Measurements from ENCODE around the gene EPN1.

The EPN1 gene

DNA sequence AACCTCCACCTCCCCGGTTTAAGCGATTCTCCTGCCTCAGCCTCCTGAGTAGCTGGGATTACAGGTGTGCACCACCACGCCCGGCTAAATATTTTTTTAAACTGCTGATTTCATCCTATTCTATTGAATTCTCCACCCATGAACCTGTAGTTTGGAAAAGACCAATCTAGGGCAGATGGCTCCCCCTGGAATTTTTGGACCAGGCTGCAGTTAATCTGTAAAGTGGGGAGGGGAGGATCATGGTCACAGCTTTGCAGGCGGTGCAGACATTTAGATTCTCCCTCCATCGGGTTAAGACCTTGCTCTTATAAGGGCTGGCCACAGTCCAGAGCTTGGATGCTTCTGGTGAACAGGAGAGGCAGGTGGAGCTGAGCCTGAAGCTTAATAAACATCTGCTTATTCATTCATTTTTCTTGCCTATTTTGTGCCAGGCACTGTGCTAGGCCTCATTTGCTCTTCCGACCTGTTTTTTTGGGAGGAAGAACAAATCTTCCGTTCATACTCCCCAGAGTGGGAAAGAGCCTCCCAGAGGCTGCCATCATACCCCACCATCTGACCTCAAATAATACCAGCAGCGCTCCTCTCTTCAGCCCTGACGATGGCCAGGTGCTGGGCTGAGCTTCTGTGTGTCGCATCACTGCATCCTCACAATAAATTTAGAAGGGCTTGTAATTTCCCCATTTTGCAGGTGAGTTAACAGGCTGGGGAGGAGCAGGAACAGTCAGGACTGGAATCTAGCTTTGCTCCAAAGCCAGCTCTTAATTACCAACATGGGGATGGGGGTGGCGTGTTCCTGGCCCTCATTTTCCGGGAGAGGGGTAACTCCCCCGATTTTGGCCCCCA, 27.9 kb upstream of the EPN1 start:
- DNase-seq (ENCODE audit: low read depth): no peak

DNA sequence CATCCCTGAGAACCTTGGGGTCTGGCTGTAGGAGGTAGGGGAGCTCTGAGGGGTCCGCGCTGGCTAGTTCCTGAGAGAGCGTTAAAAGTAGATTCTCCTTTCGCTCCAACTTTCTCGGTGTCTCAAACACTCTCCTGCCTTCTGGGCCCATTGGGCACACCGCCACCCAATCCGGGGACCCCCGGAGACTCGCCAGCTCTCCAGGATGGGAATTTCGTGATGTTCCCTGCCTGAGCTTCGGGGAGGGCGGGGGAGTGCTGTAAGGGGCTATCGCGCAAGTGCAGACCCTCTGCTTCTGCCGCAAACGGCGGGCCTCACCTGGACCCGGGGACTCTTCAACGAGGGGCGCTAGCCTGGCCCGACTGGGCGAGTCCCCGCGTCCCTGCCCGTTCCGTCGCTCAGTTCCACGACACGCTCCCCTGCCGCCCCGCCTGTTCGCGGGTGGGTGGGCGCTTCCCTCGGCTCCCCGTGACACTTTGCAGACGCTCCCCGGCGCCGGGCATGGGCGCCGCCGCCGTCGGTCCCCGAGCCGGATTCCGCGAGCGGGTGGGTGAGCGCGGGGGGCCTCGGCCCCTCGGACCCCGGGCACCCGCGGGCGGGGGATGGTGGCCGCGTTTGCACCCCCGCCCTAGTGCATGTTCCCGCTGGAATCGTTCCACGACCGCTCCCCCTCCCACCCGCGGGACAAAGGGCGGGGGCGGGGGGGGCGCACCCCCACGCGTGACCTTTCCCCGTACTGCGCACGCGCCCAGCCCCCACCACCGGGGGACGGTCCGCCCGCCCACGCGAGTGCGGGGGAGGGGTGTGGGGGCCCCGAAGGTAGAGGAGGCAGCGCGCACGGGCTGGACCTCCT, 27.1 kb upstream of the EPN1 start, which contains the start of gene CCDC106:
TSS of gene CCDC106 (plus strand) at position 481 of the 853 bp plus-strand sequence. CDS start 835 bp downstream, outside the sequence.
- no peak for DNase-seq (ENCODE audit: low read depth)

DNA sequence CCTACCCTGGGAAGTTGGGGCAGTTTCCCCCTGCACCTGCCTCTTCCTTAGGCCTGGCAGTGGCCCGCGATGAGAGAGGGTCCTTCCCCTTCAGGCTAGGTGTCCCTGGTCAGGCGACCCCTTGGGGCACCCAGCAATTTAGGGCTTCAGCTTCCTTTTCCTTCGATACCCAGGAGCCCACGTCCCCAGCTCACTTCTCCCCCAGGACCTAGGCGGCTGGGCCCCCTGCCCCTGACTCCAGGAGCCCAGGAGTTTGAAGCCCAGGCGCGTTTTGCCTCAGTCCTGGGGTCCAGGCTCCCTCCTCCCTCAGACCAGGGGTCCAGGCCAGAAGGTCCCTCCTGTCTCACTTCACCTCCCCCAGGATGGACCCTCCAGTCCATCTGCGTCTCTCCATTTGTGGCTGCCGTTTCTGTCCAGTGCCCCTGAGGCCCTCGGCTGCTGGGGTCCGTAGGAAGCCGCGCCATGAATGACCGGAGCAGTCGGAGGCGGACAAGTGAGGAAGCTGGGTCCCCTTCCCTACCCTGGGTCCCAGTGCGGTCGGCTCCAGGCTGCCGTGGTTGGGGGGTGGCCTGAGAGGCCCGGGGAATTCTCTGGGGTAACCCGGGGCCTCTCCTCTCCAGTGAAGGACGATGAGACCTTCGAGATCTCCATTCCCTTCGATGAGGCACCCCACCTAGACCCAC, 26.3 kb upstream of the EPN1 start:
- no peak for DNase-seq (ENCODE audit: low read depth)

DNA sequence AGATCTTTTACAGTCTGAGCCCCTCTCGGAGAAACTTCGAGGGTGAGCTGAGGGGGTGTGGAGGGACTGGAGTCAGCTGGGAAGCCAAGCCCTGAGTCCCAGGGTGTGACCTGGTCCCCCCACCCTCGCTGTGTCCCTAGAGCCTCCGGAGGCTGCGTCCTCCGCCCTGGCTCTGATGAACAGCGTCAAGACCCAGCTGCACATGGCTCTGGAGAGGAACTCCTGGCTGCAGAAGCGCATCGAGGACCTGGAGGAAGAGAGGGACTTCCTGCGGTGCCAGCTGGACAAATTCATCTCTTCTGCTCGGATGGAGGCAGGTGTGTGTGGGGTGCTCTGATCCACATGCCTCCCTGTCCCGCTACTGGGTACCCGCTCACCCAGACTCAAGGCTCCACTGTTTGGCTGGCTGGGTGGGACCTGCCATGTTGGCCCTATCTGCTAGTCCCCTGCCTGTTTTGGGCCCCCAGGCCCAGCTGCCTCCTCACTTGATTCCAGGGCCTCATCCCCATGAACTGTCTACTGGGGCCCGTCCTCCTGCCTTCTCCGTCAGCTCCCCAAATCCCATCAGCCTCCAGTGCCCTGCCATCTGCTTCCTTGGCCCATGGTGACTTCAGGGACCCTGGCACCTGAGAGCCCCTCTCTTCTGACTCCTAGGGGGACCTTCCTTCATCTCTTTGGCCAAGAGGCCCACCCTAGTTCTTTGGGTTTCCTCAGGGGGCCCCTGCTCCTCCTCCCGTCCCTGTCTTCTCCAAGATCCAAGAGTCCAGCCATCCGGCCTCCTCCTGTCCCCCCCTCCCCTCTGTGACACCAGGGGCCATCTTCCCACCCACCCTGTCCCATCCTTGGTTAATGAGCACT, 25.5 kb upstream of the EPN1 start:
- DNase-seq (ENCODE audit: low read depth): no peak

DNA sequence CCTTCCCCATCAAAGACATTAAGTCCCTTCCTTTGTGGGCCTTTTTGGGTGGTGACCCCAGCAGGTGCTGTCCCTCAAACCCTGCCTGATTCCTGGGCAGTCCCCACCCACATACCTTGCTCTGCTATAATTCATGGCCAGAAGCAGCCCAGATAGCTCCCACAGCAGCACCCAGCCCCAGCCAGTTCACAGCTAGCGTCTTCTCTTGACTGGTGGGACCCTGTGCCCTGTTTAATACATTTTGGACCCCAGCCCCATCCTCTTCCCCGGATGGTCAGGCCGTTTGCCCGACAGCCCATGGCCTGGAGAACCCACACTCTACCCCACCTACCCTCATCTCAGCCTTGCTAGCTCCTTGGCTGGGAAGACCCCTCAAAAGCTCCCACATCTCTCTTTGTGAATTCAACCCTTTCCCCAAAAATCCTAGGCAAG, 24.9 kb upstream of the EPN1 start:
- DNase-seq (ENCODE audit: low read depth): no peak

DNA sequence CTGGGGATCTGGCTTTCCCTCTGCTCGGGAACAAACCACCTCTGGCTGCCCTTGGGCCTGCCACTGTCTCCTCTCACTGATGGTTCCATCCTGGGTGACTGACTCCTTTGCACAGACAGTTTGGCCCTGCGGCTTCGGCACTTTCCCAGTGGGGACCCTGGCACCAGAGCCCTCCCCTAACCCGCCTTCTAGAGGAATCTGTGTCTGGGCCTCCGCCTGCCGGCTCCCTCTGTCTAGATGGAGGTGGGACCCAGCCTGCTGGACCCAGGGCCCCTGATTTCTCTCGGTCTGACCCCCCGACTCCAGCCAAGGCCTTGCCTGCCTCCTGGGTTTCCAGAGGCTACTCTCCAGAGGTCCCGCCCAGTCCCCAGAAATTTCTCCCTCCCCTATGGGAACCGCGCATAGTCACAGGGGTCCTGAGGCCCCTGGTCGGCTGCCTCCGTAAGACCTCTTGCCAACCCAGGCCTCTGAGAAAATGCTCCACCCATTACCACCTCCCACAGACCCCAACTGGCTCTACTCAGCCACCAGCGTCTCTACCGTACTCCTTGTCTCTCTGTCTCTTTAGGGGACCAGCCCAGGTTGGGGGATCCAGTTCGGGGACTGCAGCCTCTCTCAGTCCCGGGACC, 24.3 kb upstream of the EPN1 start:
- DNase-seq (ENCODE audit: low read depth): no peak

DNA sequence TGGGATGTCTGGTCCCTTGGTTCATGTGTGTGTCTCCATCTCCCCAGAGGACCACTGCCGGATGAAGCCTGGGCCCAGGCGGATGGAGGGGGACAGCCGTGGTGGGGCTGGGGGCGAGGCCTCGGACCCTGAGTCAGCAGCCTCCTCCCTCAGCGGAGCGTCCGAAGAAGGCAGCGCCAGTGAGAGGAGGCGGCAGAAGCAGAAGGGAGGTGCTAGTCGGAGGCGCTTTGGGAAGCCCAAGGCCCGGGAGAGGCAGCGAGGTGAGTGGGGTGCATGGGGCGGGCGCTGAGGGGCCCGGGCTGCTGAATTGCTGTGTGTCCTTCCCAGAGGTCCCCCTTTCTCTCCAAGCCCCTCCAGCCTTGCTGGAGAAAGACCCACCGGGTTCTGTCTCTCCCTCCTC, 23.8 kb upstream of the EPN1 start:
- DNase-seq (ENCODE audit: low read depth): no peak

DNA sequence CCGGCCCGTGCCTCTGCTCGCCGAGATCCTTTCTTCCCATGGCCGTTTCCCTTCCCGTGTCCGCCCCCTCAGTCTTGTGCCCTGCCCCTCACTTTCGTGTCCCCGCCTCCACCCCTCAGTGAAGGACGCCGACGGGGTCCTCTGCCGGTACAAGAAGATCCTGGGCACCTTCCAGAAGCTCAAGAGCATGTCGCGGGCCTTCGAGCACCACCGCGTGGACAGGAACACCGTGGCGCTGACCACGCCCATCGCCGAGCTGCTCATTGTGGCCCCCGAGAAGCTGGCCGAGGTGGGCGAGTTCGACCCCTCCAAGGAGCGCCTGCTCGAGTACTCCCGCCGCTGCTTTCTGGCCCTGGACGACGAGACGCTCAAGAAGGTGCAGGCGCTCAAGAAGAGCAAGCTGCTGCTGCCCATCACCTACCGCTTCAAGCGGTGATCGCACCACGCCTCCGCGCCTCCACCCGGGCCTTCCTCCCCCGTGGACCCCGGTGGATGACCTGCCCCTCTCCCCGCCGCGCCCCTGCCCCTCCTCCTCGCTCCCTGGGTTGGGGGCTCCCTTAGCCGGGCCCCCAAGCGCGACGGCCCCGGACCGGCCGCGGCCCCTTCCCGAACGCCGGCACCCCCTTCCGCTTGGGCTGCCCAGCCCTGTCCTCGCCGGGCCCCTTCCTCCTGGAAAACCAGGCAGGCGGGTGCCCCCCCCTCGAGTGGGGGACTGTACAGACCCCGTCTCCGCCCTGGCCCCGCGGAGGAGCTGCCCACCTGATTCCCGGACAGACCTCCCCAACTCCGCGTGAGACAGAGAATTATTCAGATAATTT, 22.5 kb upstream of the EPN1 start:
- DNase-seq (ENCODE audit: low read depth): no peak

DNA sequence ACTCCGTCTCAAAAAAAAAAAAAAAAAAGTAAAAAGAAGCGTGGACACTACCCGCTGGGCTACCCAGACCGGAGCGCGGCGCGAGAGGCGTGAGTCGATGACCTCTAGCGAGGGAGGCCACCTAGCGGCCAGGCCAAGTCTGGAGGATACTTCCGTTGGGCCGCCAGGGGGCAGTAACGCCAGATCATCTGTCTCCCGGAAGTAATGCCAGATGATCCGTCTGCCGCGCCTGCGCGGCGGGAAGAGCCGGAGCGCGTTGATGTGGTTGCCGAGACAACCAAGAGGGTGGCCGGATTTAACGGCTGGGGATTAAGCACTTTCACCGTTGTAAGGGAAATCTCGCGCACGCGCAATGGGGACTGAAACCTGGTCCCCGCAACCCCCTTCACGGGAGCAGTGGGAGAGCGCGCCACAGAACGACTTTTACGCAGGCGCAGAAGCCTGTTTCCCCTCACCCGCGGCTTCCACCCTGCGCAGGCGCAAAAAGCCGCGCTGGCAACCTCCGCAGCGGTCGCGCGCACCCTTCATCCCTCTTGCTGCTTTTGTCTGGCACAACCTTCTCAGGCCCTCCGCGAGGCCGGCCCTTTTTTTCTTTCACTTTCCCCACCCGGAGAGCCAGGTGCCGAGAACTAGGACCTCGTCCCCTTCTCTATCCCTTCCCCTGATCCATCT, 21.2 kb upstream of the EPN1 start:
- DNase-seq (ENCODE audit: low read depth): peak; percentile 97

DNA sequence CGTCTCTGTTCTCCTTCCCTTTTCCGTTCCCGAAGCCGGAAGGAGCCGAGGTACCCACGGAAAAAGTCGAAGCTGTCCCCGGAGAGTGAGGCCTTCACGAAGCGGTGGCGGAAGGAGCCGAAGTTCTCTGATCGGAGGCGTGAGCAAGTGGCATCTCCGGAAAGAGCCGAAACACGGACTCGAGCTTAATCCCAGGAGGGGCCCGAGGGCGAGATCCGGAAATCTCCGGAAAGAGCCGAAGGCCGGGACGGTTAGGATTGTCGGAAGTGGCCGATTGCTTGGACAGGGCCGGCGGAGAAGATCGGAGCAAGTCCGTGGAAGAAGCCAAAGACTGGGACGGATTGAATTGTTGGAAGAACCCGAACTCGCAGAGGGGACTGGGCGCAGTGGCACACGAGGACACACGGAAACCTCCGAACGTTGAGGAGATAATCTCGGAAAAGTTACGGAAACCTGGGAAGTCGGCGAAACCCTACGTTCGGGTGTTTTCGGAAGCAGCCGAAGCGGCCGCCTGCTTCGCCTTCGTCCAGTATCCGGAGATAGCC, 20.6 kb upstream of the EPN1 start:
- peak; percentile 79 for DNase-seq (ENCODE audit: low read depth)

DNA sequence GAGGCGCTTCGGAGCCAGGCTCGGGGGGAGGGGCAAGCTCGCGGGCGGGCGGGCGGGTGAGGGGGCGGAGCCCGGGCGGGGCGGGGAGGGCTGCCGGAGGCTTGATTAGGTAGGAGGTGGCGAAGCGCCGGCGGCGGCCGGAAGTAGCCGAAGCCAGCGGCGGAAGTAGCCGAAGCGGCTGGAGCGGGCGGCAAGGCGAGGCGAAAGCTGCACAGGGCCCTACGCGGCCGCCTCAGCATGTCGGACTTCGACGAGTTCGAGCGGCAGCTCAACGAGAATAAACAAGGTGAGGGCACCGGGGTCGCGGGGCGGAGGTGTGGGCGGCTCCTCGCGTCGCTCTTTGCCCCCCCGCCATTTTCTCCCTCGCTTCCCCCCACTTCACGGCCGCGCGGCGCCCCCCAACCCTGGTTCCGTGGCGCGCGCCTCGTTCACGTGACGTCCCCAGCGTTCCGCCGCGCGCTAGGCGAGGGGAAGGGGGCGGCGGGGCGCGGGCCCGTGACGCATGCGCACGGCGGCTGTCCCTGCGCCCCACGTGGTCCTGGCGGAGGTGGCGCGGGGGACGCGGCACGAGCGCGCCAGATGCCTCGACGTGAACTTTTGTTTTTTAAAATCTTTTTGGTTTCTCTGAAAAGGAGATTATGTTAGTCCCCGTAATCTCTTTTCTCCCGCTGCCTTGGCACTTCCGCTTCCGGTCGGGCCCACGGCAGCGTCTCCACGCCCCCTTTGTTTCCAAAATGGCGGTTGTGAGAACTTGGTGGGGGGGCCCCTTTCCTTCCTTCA, 20.0 kb upstream of the EPN1 start, which contains the start of gene U2AF2:
TSS of gene U2AF2 (plus strand) at position 168 of the 780 bp plus-strand sequence. CDS start at position 238, 70 bp downstream.
- DNase-seq (ENCODE audit: low read depth): peak; percentile 91

DNA sequence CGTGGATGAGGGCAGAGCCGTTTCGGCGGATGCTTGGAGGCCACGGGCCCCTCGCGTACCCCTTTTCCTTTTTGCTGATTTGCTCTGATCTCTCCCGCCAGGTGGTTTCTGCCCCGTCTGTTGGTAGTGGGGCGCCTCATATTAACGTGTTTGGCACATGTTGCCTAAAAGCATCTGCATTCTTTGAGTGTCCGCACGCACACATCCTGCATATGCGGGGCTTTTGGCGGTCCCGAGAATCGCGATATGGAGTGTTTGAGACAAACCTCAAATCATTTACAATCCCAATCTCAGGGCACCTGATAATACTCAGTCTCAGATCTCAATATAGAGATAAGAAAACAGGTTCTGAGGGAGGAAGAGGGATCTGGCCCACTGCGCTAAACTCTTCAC, 19.4 kb upstream of the EPN1 start:
- DNase-seq (ENCODE audit: low read depth): no peak

DNA sequence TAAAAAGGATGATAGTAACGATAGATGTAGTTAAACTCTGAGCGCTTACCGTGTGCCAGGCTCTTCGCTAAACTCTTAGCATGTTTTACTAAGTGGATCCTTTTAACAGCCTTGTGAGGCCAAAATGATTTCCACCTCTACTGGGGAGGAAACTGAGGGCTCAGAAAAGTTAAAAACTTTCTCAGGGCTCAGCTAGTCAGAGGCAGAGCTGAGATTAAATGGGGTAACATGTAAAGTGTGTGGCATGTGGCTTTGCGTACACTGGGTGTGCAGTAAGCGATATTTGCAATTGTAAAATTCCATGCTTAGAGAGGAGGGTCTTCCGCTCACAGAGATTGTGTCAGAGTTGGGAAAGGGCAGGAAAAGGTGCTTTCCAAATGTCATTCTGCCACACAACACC, 18.5 kb upstream of the EPN1 start:
- DNase-seq (ENCODE audit: low read depth): no peak

DNA sequence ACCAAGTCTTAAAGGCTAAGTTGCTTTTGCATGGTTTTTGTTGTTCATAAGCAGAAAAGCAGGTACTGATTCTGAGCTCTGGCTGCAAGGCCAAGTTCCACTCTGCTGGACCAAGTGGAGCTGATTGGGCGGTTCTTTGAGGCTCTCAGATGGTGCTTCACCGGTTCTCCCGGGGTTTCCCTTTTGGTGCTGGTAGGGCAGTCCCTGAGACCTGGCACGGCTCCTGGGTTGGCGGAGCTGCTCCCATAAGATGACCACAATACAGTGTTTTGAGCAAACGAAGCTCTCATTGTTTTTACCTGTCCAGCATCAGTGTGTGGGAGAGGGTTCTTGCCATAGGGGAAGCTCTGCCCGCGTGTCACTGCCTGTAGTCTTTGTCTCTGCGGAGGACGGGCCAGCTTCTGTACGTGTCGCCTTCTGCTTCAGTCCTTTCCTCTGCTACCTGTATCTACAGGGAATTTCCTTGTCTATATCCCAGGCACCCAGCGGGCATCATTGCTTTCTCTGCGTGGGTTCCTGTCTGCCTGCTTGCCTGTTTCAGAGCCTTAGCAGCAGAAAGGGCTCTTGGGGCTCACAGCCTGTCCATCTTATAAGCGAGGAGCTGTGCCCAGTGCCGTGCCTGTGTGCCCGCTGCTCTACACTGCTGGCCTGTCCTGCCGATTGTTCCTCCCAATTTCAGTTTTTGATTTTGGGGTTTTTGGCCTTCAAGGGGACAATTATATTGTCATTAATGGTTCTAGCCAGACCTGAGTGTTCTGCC, 17.9 kb upstream of the EPN1 start:
- no peak for DNase-seq (ENCODE audit: low read depth)

DNA sequence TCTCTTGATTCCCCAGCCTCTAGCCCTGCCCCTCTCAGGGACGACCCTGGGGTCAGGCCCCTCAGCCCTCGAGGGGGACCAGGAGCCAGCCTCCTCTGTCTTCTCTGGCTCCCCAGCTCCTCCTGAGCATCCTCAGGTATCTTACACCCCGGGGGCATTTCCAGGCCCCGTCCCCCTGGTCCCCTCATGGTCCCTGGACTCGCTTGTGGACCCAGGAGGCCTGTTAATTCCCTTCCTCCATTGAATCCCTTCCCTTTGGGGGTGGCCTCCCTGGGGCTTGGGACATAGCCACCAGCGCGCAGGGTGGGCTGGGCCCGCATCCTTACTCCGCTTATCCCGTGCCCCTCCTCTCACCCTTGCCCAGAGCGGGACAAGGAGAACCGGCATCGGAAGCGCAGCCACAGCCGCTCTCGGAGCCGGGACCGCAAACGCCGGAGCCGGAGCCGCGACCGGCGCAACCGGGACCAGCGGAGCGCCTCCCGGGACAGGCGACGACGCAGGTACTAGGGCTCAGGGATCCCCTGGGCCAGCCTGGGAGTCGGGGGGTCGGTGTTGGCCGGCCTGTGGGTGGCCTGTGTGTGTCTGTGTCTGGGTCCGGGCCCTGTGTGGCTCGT, 16.1 kb upstream of the EPN1 start:
- DNase-seq (ENCODE audit: low read depth): no peak

DNA sequence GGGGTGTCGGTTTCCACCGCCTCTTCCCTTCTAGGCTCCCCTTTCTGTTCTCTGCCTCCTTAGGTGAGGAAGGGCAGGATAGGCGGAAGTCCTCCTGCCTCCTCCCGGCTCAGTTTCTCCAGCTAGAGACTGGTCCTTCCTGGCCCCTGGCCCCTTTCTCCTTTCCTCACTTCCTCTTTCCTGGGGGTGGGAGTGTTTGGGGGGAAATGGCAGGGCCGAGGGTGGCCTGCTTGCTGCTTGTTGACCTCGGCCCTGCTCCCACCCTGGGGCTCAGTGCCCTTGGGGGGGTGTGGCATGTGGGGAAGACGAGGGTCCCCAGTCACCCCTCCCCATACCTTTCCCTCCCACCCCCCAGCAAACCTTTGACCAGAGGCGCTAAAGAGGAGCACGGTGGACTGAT, 15.2 kb upstream of the EPN1 start:
- no peak for DNase-seq (ENCODE audit: low read depth)

DNA sequence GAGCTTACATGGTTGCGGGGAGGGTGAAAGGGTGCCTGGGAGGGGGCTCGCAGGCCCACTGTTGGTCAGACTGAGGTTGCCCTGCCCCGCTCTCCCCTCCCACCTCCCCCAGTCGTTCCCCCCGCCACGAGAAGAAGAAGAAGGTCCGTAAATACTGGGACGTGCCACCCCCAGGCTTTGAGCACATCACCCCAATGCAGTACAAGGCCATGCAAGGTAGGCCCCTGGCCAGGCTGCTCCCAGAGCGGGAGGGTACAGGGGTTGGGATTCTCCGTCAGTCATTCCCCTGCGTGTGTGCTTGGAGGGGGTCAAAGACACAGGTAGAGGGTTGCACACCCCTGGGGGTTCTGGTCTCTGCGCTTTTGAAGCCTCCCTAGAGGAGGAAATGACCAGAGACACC, 14.6 kb upstream of the EPN1 start:
- DNase-seq (ENCODE audit: low read depth): no peak
